Measurements from ENCODE around the gene GGA3. TPM values are rescaled to one million over a fixed set of nuclear protein-coding genes. Genes with fewer than 3 reads are reported as not detected.

The GGA3 gene
- polyA plus RNA-seq, 2 of the 4 experiments (the other 2 are of a cell fraction) = 35.8 to 43.6 TPM

DNA sequence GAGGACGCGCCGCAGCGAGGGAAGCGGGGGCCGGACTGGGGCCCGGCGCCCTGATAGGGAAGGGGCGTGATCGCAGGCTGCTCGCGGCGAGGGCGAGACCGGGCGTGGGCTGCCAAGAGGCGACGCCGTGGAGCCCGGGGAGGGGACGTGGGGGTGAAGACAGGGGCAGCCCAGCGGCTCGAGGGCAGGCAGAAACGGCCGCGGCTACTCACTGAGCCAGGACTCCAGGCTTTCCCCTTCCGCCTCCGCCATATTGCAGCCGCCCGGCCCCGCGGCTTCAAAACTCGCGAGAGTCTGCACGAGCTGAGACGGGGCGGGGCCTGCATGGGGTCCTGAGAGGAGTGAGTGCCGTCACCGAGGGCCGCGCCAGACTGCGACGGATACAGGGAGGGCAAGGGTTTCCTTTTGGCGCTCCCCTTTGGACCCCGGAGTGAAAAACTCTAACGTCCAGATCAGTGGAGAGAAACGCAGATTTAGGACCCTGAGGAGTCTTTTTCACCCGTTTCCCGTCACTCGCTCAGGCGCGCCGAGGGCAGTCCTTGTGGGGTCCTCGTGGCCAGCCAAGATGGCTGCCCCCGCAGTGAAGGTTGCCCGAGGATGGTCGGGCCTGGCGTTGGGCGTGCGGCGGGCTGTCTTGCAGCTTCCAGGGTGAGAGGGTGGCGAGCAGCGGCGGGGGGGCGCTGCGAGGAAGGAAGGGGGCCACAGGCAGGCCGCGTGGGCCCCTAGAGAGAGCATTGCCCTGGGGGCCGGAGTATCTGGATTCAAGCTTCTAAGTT, at the start of gene GGA3, which contains the start of gene MRPS7 (continued):
- TF ChIP-seq, protein P1, sequence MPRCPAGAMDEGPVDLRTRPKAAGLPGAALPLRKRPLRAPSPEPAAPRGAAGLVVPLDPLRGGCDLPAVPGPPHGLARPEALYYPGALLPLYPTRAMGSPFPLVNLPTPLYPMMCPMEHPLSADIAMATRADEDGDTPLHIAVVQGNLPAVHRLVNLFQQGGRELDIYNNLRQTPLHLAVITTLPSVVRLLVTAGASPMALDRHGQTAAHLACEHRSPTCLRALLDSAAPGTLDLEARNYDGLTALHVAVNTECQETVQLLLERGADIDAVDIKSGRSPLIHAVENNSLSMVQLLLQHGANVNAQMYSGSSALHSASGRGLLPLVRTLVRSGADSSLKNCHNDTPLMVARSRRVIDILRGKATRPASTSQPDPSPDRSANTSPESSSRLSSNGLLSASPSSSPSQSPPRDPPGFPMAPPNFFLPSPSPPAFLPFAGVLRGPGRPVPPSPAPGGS (IDR thresholded peaks at IDR 0.05) = peak; percentile 72; the same call in 2 of the 3 replicates
- peak; percentile 93 for TF ChIP-seq MYC (IDR thresholded peaks at IDR 0.05; ENCODE audit: borderline replicate concordance, low read length)
- peak; percentile 5; the same call in 1 of the 3 replicates for TF ChIP-seq SMC3 (IDR thresholded peaks at IDR 0.05)
- TF ChIP-seq KDM1A (IDR thresholded peaks at IDR 0.05; ENCODE audit: low read depth) = no peak
- no peak for TF ChIP-seq HEYL (CRISPR knock-in tag; IDR thresholded peaks at IDR 0.05)
- no peak for TF ChIP-seq NR3C1 (IDR thresholded peaks at IDR 0.05)
- TF ChIP-seq POLR2A (IDR thresholded peaks at IDR 0.05; ENCODE audit: low read length) = peak; percentile 91
- TF ChIP-seq HOXB5 (CRISPR knock-in tag; IDR thresholded peaks at IDR 0.05) = peak; percentile 64; the same call in 1 of the 2 replicates
- TF ChIP-seq TP53 (CRISPR knock-in tag; IDR thresholded peaks at IDR 0.05) = peak; percentile 67; the same call in 1 of the 2 replicates
- TF ChIP-seq MAFK (IDR thresholded peaks at IDR 0.05; ENCODE audit: partially characterized antibody) = no peak
- no peak; the same call in 1 of the 2 replicates for TF ChIP-seq FOXS1 (CRISPR knock-in tag; IDR thresholded peaks at IDR 0.05)
- no peak for TF ChIP-seq CHD4 (IDR thresholded peaks at IDR 0.05; ENCODE audit: borderline replicate concordance)
- TF ChIP-seq CEBPB (IDR thresholded peaks at IDR 0.05) = no peak
- TF ChIP-seq ZNF302 (CRISPR knock-in tag; IDR thresholded peaks at IDR 0.05) = no peak
- TF ChIP-seq RCOR1 (IDR thresholded peaks at IDR 0.05; ENCODE audit: low read depth, low read length) = no peak
- TF ChIP-seq JUNB (IDR thresholded peaks at IDR 0.05) = no peak
- TF ChIP-seq HOXB13 (CRISPR knock-in tag; IDR thresholded peaks at IDR 0.05; ENCODE audit: low read depth) = no peak
- peak; percentile 57; the same call in 1 of the 2 replicates for TF ChIP-seq GATA3 (IDR thresholded peaks at IDR 0.05; ENCODE audit: borderline replicate concordance)
- no peak for TF ChIP-seq ESRRA (IDR thresholded peaks at IDR 0.05; ENCODE audit: borderline replicate concordance, low read length)
- no peak for TF ChIP-seq BHLHE40 (IDR thresholded peaks at IDR 0.05; ENCODE audit: low read depth, low read length)
- TF ChIP-seq HOXA7 (CRISPR knock-in tag; IDR thresholded peaks at IDR 0.05) = no peak
- TF ChIP-seq, protein P2, sequence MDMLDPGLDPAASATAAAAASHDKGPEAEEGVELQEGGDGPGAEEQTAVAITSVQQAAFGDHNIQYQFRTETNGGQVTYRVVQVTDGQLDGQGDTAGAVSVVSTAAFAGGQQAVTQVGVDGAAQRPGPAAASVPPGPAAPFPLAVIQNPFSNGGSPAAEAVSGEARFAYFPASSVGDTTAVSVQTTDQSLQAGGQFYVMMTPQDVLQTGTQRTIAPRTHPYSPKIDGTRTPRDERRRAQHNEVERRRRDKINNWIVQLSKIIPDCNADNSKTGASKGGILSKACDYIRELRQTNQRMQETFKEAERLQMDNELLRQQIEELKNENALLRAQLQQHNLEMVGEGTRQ (IDR thresholded peaks at IDR 0.05) = no peak
- TF ChIP-seq CHD2 (IDR thresholded peaks at IDR 0.05; ENCODE audit: low read length, partially characterized antibody) = peak; percentile 96
- TF ChIP-seq RAD21 (conservative IDR thresholded peaks at IDR 0.05 in 1 of 2, IDR thresholded peaks at IDR 0.05 in 1 of 2) = no peak
- no peak for TF ChIP-seq ZSCAN20 (CRISPR knock-in tag; IDR thresholded peaks at IDR 0.05)
- TF ChIP-seq TFCP2L1 (CRISPR knock-in tag; IDR thresholded peaks at IDR 0.05) = no peak
- TF ChIP-seq, protein P3, sequence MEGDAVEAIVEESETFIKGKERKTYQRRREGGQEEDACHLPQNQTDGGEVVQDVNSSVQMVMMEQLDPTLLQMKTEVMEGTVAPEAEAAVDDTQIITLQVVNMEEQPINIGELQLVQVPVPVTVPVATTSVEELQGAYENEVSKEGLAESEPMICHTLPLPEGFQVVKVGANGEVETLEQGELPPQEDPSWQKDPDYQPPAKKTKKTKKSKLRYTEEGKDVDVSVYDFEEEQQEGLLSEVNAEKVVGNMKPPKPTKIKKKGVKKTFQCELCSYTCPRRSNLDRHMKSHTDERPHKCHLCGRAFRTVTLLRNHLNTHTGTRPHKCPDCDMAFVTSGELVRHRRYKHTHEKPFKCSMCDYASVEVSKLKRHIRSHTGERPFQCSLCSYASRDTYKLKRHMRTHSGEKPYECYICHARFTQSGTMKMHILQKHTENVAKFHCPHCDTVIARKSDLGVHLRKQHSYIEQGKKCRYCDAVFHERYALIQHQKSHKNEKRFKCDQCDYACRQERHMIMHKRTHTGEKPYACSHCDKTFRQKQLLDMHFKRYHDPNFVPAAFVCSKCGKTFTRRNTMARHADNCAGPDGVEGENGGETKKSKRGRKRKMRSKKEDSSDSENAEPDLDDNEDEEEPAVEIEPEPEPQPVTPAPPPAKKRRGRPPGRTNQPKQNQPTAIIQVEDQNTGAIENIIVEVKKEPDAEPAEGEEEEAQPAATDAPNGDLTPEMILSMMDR (IDR thresholded peaks at IDR 0.05) = no peak
- TF ChIP-seq PHF8 (IDR thresholded peaks at IDR 0.05; ENCODE audit: borderline replicate concordance, low read depth) = peak; percentile 84; the same call in 1 of the 2 replicates

Measured in A549 (cell line).